A549 (cell line): ENCODE results near the gene POLE3. TPM values are rescaled to one million over a fixed set of nuclear protein-coding genes. Genes with fewer than 3 reads are reported as not detected.

Experiments
- ATAC-seq, 2 experiments: fragments of 200-7000 bp in 1 of 2; fragments of >200 bp in 1 of 2; cut with Nextera tagmentation in 1 of 2; cut with Tn5 transposase in 1 of 2; 3 replicates each; pipeline versions ENCODE4 v1.8.0 to v1.9.1; 2018 to 2020; ENCODE audit warnings: mild to moderate bottlenecking in 1 of 2, moderate library complexity in 1 of 2
- CTCF ChIA-PET: fragments of 300-600 bp; sonication (Branson Sonifier 250); formaldehyde crosslinking; extraction: SDS; loops from one replicate; lab custom pipeline; 2021; ENCODE audit warnings: antibody characterized with exemption, inconsistent platforms; lab: Yijun Ruan, JAX
- POLR2A ChIA-PET: fragments of 350-600 bp; formaldehyde crosslinking; extraction: SDS; loops from one replicate; lab custom pipeline; 2021; ENCODE audit warnings: antibody characterized with exemption, inconsistent platforms; lab: Yijun Ruan, JAX
- DNase-seq, 2 experiments: peaks; one replicate each; pipeline versions ENCODE4 v3.0.0 to v3.0.0-alpha.2; 2011 to 2016; ENCODE audit warnings: low read depth in 1 of 2, low spot score in 1 of 2
- FAIRE-seq: peaks from 2 replicates; lab custom pipeline; 2011; peaks lifted over from hg19 to GRCh38; lab: Jason Lieb, UNC
- H3K27ac ChIP-seq, 2 experiments: fragments of >200 bp; sonication (Bioruptor Twin); formaldehyde crosslinking; 3 replicates each; pipeline ENCODE4 v1.5.1; 2016 to 2017
- H3K4me1 ChIP-seq: fragments of >200 bp; sonication (Bioruptor Twin); formaldehyde crosslinking; 3 replicates; pipeline ENCODE4 v1.6.1; 2016
- H3K4me2 ChIP-seq: fragments of >200 bp; sonication (Bioruptor Twin); formaldehyde crosslinking; 3 replicates; pipeline ENCODE4 v1.6.1; 2016
- H3K4me3 ChIP-seq: fragments of >200 bp; sonication (Bioruptor Twin); formaldehyde crosslinking; 3 replicates; pipeline ENCODE4 v1.5.1; 2016
- H3K9me3 ChIP-seq: fragments of >200 bp; sonication (Bioruptor Twin); formaldehyde crosslinking; 3 replicates; pipeline ENCODE4 v1.6.1; 2016
- CBX2 ChIP-seq: fragments of 200-600 bp; sonication (generic); IDR thresholded peaks from 2 replicates; pipeline ENCODE4 v1.6.1; 2016; ENCODE audit warnings: low read depth, mild to moderate bottlenecking, borderline replicate concordance
- CHD2 ChIP-seq: fragments of 150-350 bp; IDR thresholded peaks from 2 replicates; pipeline ENCODE4 v1.6.1; 2014; ENCODE audit warnings: low read length; ENCODE audit not compliant: partially characterized antibody
- EP300 ChIP-seq, 2 experiments: fragments of >200 bp; sonication (Bioruptor Twin); formaldehyde crosslinking; IDR thresholded peaks; 2 replicates in 1 of 2; 3 replicates in 1 of 2; pipeline ENCODE4 v1.6.1; 2016 to 2017
- FOXS1 ChIP-seq: fragments of 250-450 bp; sonication (Bioruptor Pico); IDR thresholded peaks from 2 replicates; pipeline ENCODE4 v1.5.0; 2020; ENCODE audit warnings: mild to moderate bottlenecking, moderate library complexity
- GATA3 ChIP-seq: IDR thresholded peaks from 2 replicates; pipeline ENCODE4 v1.6.1; 2012; ENCODE audit warnings: borderline replicate concordance
- HOXA7 ChIP-seq: fragments of 250-450 bp; sonication (Bioruptor Pico); IDR thresholded peaks from 2 replicates; pipeline ENCODE4 v1.5.0; 2020; ENCODE audit warnings: mild to moderate bottlenecking, moderate library complexity
- HOXB5 ChIP-seq: fragments of 250-450 bp; sonication (Bioruptor Pico); IDR thresholded peaks from 2 replicates; pipeline ENCODE4 v1.5.0; 2020; ENCODE audit warnings: mild to moderate bottlenecking, moderate library complexity
- KDM5A ChIP-seq: fragments of 200-600 bp; sonication (generic); IDR thresholded peaks from 2 replicates; pipeline ENCODE4 v1.6.1; 2016; ENCODE audit warnings: antibody characterized with exemption, mild to moderate bottlenecking
- NR3C1 ChIP-seq: fragments of >200 bp; sonication (Bioruptor Twin); formaldehyde crosslinking; IDR thresholded peaks from 3 replicates; pipeline ENCODE4 v1.6.1; 2017
- RAD21 ChIP-seq, 2 experiments: fragments of >200 bp in 1 of 2; sonication (Bioruptor Twin) in 1 of 2; formaldehyde crosslinking in 1 of 2; IDR thresholded peaks in 1 of 2; conservative IDR thresholded peaks in 1 of 2; 2 replicates in 1 of 2; 3 replicates in 1 of 2; pipeline ENCODE4 v1.6.1; 2012 to 2018; ENCODE audit warnings: inconsistent platforms in 1 of 2
- RARB ChIP-seq: fragments of 250-450 bp; sonication (Bioruptor Pico); IDR thresholded peaks from 2 replicates; pipeline ENCODE4 v1.8.0; 2021; ENCODE audit warnings: mild to moderate bottlenecking, moderate library complexity
- SMC3 ChIP-seq: fragments of >200 bp; sonication (Bioruptor Twin); formaldehyde crosslinking; IDR thresholded peaks from 3 replicates; pipeline ENCODE4 v1.6.1; 2018; ENCODE audit warnings: inconsistent platforms
- TFCP2L1 ChIP-seq: fragments of 250-450 bp; sonication (Bioruptor Pico); IDR thresholded peaks from 2 replicates; pipeline ENCODE4 v1.5.0; 2021; ENCODE audit warnings: mild to moderate bottlenecking
- ZC3H11A ChIP-seq: fragments of 450-650 bp; IDR thresholded peaks from 2 replicates; pipeline ENCODE4 v1.6.1; 2014; ENCODE audit warnings: antibody characterized with exemption, mild to moderate bottlenecking
- ZNF302 ChIP-seq: fragments of 250-450 bp; sonication (Bioruptor Pico); IDR thresholded peaks from 2 replicates; pipeline ENCODE4 v1.9.0; 2021; ENCODE audit warnings: inconsistent platforms, mild to moderate bottlenecking, moderate library complexity
- WGBS: methylation state at CpG from one replicate; pipeline ENCODE4 v1.1.6; 2017; ENCODE audit errors: missing lambda C conversion rate; 5-methylcytosine and 5-hydroxymethylcytosine counted together
- polyA plus RNA-seq, 4 experiments: library from polyadenylated mRNA; depleted of rRNA in 3 of 4; stranded (reverse); fragments of >200 nt; fragmentation: RNase III in 1 of 4; extraction: RNeasy Plus Mini Kit Qiagen cat#74134 plus additional on column Dnase treatment in 1 of 4; gene quantifications; 2 replicates in 3 of 4; 3 replicates in 1 of 4; pipeline ENCODE4 v1.2.3, GENCODE V29; 2011 to 2017
- TF ChIP-seq, protein P1 (sequence below): IDR thresholded peaks from 2 replicates; pipeline ENCODE4 v1.6.1; 2012
- TF ChIP-seq, protein P2 (sequence below): fragments of 250-450 bp; sonication (Bioruptor Pico); IDR thresholded peaks from 2 replicates; pipeline ENCODE4 v1.5.0; 2020; ENCODE audit warnings: low read depth, mild to moderate bottlenecking, moderate library complexity
- TF ChIP-seq, protein P3 (sequence below): IDR thresholded peaks from 2 replicates; pipeline ENCODE4 v1.6.1; 2012; ENCODE audit warnings: low read depth, borderline replicate concordance
- TF ChIP-seq, protein P4 (sequence below): IDR thresholded peaks from 2 replicates; pipeline ENCODE4 v1.6.1; 2012
- TF ChIP-seq, protein P5 (sequence below): fragments of 200-600 bp; sonication (generic); IDR thresholded peaks from 2 replicates; pipeline ENCODE4 v1.6.1; 2016; ENCODE audit warnings: antibody characterized with exemption, mild to moderate bottlenecking, moderate library complexity

POLE3 gene
- polyA plus RNA-seq, 2 of the 4 experiments (the other 2 are of a cell fraction) = 92.2 to 143 TPM

DNA sequence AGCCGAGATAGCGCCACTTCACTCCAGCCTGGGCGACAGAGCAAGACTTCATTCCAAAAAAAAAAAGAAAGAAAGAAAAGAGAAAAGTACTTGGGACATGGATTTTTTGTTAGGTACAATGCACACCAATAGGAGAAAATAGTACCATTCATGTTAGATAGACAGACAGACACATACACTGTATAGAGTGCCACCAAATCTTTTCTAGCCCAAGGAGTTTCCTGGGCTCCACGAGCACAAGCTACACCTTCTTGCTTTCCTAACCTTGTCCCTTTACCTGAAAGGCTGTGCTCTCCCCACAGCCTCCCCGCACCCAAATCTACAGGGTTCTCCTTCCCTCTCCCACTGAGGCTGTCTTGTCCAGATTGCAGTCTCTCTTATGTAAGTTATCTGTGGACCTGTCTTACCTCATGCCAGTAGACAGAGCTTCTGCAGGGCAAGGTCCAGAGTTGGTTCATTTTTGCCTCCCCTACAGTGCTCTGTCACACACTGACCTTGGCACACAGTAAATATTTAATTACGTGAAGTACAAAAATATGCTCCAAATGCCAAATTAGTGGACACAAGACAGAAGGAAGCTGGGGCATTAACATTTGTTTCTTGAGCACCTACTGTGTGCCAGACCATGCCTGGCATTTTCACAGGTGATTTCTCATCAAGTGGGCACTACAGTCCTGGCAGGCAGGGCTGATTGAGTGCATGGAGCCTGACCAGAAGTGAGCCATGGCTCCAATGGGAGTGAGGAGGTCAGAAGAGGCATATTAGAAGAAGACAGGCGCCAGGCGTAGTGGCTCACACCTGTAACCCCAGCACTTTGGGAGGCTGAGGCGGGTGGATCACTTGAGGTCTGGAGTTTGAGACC is 15.2 kb downstream of the POLE3 start:
- no peak overlapping the region for H3K4me2 ChIP-seq
- CTCF ChIA-PET = interaction anchor here (1.4 kb wide), 1 partner anchor 85 kb away, joined by 5 read pairs; no protein-coding TSS in a partner anchor
- H3K4me1 ChIP-seq = peaks cover 3% of the 10 kb centered on the region; the same call in 1 of the 3 replicates
- no peak for TF ChIP-seq CHD2
- TF ChIP-seq, protein P1, sequence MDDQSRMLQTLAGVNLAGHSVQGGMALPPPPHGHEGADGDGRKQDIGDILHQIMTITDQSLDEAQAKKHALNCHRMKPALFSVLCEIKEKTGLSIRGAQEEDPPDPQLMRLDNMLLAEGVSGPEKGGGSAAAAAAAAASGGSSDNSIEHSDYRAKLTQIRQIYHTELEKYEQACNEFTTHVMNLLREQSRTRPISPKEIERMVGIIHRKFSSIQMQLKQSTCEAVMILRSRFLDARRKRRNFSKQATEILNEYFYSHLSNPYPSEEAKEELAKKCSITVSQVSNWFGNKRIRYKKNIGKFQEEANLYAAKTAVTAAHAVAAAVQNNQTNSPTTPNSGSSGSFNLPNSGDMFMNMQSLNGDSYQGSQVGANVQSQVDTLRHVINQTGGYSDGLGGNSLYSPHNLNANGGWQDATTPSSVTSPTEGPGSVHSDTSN = no peak
- TF ChIP-seq ZC3H11A = no peak
- no peak for TF ChIP-seq HOXB5 (CRISPR knock-in tag)
- TF ChIP-seq, protein P2, sequence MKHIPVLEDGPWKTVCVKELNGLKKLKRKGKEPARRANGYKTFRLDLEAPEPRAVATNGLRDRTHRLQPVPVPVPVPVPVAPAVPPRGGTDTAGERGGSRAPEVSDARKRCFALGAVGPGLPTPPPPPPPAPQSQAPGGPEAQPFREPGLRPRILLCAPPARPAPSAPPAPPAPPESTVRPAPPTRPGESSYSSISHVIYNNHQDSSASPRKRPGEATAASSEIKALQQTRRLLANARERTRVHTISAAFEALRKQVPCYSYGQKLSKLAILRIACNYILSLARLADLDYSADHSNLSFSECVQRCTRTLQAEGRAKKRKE (CRISPR knock-in tag) = no peak
- no peak for TF ChIP-seq SMC3
- no peak for TF ChIP-seq GATA3
- no peak overlapping the region for H3K4me3 ChIP-seq
- no peak overlapping the region for H3K27ac ChIP-seq
- ATAC-seq (no peak), DNase-seq (no peak), FAIRE-seq (no peak)
- 92% methylated on average over 9 of the region's 9 CpGs for WGBS
- no peaks in the 10 kb centered on the region for H3K9me3 ChIP-seq
- POLR2A ChIA-PET = no interaction called here

DNA sequence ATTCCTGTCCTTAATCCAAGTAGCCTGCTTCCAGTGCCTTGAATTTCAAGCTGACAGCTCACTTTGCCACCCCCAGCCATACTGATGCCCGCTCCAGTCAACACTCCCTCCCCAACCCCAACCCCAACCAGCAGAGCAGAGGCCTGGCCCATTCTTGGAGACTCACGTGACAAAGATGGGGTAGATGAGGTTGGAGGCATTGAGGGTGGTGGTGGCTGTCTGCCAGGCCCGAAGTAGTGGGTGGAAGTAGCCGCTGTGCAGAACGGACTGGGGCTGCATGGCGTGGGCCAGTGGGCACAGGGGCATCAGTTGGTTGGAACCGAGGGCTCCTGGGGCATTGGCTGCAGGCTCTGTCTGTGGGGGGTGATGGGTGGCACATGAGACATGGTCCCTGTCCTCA is 17.2 kb downstream of the POLE3 start:
- Histone ChIP-seq H3K27ac (no peak overlapping the region), H3K4me1 (no peaks in the 10 kb centered on the region), H3K4me3 (no peak overlapping the region), H3K4me2 (no peak overlapping the region), H3K9me3 (no peaks in the 10 kb centered on the region)
- ChIA-PET POLR2A (no interaction called here), CTCF (interaction anchor here (1.1 to 8.2 kb wide), 2 partner anchors 9 to 88 kb away, joined by 3 to 51 read pairs; partner anchors contain the start of gene ALAD)
- FAIRE-seq = no peak
- WGBS = 93% methylated on average over 7 of the region's 7 CpGs
- TF ChIP-seq, protein P2 (CRISPR knock-in tag) = no peak
- TF ChIP-seq ZC3H11A = no peak
- TF ChIP-seq EP300 (IDR thresholded peaks at IDR 0.05) = no peak
- no peak for TF ChIP-seq FOXS1 (CRISPR knock-in tag)
- TF ChIP-seq KDM5A = no peak
- TF ChIP-seq, protein P3, sequence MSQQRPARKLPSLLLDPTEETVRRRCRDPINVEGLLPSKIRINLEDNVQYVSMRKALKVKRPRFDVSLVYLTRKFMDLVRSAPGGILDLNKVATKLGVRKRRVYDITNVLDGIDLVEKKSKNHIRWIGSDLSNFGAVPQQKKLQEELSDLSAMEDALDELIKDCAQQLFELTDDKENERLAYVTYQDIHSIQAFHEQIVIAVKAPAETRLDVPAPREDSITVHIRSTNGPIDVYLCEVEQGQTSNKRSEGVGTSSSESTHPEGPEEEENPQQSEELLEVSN = no peak
- no peak for TF ChIP-seq CBX2
- no peak for ATAC-seq
- no peak for DNase-seq

DNA sequence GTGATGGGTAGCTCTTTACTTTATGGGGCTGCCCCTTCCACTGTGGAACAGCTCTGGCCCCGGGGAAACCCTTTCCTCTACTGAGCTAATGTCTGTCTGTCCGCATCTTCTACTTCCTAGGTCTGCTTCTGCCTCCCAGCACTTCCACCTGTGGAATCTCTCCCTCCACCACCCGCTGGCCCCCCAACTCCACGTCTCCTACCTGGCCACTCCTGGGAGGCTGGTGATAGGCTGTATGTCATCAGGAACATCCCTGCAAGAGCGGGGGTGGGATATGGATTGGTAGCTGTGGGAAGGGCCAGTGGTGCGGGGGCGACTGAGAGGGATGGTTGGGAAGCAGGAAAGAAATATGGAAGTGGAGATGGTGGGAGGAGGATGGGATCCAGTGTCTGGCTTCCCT is 18.6 kb downstream of the POLE3 start:
- ATAC-seq (no peak), FAIRE-seq (no peak), DNase-seq (no peak)
- Histone ChIP-seq H3K27ac (no peak overlapping the region), H3K4me1 (0 out of 3 replicates have a peak, but pooled peaks cover 4% of the 10 kb centered on the region), H3K4me2 (no peak overlapping the region), H3K9me3 (no peaks in the 10 kb centered on the region), H3K4me3 (no peak overlapping the region)
- WGBS = 95% methylated on average over 7 of the region's 7 CpGs
- ChIA-PET CTCF (interaction anchor here (0.9 to 8.2 kb wide), 6 partner anchors 10 to 265 kb away, joined by 3 to 51 read pairs (median 3); partner anchors contain the start of gene ALAD), POLR2A (no interaction called here)
- TF ChIP-seq SMC3 (no peak), TFCP2L1 (no peak), RAD21 (conservative IDR thresholded peaks at IDR 0.05 in 1 of 2, IDR thresholded peaks at IDR 0.05 in 1 of 2) (no peak), FOXS1 (CRISPR knock-in tag) (no peak), CHD2 (no peak), RARB (CRISPR knock-in tag) (no peak), ZNF302 (CRISPR knock-in tag) (no peak), HOXA7 (CRISPR knock-in tag) (no peak), NR3C1 (no peak)
- TF ChIP-seq, protein P1 = no peak
- TF ChIP-seq, protein P2 (CRISPR knock-in tag) = no peak
- TF ChIP-seq, protein P4, sequence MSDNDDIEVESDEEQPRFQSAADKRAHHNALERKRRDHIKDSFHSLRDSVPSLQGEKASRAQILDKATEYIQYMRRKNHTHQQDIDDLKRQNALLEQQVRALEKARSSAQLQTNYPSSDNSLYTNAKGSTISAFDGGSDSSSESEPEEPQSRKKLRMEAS = no peak
- TF ChIP-seq, protein P5, sequence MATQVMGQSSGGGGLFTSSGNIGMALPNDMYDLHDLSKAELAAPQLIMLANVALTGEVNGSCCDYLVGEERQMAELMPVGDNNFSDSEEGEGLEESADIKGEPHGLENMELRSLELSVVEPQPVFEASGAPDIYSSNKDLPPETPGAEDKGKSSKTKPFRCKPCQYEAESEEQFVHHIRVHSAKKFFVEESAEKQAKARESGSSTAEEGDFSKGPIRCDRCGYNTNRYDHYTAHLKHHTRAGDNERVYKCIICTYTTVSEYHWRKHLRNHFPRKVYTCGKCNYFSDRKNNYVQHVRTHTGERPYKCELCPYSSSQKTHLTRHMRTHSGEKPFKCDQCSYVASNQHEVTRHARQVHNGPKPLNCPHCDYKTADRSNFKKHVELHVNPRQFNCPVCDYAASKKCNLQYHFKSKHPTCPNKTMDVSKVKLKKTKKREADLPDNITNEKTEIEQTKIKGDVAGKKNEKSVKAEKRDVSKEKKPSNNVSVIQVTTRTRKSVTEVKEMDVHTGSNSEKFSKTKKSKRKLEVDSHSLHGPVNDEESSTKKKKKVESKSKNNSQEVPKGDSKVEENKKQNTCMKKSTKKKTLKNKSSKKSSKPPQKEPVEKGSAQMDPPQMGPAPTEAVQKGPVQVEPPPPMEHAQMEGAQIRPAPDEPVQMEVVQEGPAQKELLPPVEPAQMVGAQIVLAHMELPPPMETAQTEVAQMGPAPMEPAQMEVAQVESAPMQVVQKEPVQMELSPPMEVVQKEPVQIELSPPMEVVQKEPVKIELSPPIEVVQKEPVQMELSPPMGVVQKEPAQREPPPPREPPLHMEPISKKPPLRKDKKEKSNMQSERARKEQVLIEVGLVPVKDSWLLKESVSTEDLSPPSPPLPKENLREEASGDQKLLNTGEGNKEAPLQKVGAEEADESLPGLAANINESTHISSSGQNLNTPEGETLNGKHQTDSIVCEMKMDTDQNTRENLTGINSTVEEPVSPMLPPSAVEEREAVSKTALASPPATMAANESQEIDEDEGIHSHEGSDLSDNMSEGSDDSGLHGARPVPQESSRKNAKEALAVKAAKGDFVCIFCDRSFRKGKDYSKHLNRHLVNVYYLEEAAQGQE = no peak
